HG03103 (cell line): ENCODE data around the gene ZNF592.

Experiments
- ATAC-seq: cut with Tn5 transposase; IDR thresholded peaks from one replicate; pipeline ENCODE4 v1.9.1; 2021; ENCODE audit warnings: low read depth; ENCODE audit not compliant: unreplicated experiment

ZNF592 gene

DNA sequence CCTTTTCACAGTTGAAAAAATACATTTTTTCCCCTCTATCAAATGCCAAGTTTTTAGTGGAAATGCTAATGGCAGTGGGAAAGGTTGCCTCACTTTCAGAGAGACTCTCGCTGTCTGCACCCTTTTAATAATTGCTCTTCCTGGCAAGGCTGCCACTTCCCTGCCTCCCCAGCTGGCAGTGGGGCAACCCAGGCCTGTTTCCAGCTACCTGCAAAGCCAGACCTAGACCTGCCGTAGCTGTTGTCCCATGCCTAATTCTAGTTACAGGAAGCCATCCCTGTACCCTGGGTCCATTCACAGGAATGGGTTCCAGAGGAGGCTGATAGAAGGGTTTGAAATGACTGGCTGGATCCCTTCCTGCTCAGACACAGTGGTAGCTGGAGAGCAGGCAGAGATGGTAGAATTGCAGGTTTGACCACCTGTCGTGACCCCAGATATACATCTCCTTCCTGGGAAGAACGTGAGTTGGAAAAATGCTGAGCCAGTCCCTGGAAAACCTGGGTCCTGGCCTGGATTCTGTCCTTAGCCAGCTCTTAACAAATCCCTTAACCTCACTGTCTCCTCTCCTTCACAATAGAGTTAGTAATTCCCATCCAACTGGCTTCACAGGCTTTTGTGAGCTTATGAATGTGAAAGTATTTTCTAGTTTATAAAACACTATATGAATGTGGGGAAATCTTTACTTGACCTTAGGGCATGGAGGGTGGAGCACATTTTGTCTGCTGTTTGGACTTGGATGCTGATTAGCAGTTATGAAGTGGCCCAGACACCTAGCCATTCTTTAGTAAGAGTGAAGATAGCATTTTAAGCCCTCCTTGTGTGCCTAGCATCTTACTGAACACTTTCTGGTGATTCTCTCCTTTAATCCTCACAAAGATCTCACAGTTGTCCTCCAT is 55.9 kb downstream of the ZNF592 start:
- no peak for ATAC-seq

GRCh38 chr15:84805221-84805620 is 56.8 kb downstream of the ZNF592 start:
- no peak for ATAC-seq

DNA sequence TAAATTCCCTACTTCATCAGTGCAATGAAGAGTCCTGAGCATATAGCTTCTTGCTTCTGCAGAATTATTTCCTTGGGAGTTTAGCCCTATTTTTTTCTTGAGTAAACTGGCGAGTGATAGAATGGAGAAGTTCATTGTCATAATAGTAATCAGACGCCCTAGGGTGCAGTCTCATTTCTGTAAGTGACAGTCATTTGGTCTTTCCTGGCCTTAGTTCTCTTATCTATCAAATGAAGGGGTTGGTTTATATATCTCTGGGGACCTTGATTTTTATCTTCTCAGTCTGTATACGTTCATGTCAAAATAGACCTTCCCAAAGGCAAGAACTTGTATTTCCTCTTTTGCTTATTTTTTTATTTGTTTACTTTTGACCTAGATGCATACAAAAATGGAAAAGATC is 58.8 kb downstream of the ZNF592 start:
- no peak for ATAC-seq

- ATAC-seq = no peak
These were observed 61.9 kb downstream of the ZNF592 start for GRCh38 chr15:84810073-84810840.

- no peak for ATAC-seq
These were observed 62.8 kb downstream of the ZNF592 start for GRCh38 chr15:84811151-84811550.

DNA sequence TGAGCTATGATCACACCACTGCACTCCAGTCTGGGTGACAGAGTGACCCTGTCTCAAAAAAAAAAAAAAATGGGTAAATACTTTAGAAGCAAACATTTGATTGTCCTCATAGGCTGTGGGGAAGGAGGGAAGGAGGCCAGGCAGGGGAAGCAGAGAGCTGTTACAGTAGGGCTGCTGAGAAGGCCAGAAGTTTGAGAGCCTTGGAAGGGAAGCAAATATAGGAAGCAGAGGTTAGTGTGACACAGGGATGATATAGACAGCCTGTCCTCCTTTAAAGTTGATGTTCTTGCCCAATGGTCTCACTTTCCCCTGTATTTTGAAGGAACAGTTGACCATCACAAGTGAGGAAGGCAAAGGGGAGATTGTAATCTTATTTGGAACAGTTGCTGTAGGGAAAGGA is 63.4 kb downstream of the ZNF592 start:
- ATAC-seq = no peak

GRCh38 chr15:84812842-84813241 is 64.5 kb downstream of the ZNF592 start:
- ATAC-seq = no peak

GRCh38 chr15:84813435-84813834 is 65.0 kb downstream of the ZNF592 start:
- no peak for ATAC-seq

DNA sequence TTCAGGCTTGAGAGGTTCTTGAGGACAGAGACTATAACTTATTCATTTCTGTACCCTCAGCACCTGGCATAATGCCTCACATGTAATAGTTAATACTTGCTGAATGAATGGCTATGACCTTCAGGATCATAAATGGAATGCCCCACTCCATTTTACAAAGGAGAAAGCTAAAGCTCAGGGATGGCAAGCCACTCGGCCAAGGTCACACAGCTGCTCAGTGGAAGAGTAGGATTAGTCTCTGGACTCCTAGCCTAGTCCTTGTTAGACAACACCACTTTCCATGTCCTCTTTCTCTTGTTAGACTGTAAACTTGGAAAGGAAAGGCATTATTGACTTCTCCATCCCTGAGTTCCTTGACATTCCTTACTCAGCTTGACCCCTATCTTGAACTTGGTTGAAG is 65.5 kb downstream of the ZNF592 start:
- no peak for ATAC-seq

DNA sequence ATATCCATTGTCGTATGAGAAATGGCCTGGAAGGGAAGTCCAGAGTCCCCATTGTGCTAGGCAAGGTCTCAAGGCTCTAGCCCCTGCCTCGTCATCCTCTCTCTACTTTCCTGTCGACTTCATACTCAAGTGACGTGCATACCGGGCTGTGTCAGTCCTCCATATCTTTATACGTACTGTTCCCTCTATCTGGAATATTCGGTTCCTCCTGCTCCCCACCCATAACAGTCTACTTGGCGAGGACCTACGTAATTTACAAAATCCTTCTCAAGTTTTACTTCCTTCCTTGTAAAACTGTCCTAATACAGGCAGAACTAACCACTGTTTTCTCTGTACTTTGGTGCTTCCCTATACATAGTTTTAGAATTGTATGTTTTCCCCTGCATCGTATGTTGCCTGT is 66.5 kb downstream of the ZNF592 start:
- ATAC-seq = no peak

DNA sequence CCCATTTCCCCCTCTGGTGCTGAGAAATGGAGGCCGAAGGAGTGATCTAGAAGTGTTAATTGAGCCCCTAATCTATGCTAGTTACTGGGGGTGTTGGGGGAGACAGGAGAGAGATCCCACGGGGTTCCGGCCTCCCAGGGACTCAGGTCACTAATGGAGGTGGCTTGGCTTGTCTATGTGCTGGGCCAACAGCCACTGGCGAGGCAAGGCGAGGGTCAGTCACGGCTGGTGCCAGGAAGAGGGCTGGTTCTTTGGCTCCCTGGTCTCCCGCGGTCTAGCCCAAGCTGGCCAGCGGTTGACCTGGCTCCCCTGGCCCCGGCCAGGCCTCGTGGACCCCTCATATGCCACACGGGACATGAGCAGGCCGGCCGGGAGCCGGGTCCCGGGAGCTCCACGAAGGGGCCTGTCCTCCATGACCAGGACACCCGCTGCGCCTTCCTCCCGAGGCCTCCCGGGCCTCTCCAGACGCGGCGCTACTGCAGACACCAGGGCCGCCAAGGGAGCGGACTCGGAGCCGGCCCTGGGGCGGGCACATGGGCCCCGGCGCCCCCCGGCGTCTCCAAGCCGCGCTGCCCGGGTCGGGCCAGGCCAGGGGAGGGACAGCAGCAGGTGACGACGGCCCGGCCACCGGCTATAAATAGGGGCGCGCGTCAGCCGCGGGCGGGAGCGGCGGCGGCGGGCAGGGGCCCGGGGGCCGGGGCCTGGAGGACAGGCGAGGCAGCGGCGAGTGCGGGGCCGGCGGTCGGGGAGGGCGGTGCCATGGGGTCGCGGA is 68.5 kb downstream of the ZNF592 start, which contains the start of gene ALPK3:
TSS of gene ALPK3 (plus strand) at position 663 of the 772 bp plus-strand sequence. CDS start at position 760, 97 bp downstream.
- ATAC-seq = no peak

- ATAC-seq = no peak
These were observed 69.2 kb downstream of the ZNF592 start for GRCh38 chr15:84817466-84818081.

GRCh38 chr15:84818261-84819131 is 70.1 kb downstream of the ZNF592 start:
- no peak for ATAC-seq

DNA sequence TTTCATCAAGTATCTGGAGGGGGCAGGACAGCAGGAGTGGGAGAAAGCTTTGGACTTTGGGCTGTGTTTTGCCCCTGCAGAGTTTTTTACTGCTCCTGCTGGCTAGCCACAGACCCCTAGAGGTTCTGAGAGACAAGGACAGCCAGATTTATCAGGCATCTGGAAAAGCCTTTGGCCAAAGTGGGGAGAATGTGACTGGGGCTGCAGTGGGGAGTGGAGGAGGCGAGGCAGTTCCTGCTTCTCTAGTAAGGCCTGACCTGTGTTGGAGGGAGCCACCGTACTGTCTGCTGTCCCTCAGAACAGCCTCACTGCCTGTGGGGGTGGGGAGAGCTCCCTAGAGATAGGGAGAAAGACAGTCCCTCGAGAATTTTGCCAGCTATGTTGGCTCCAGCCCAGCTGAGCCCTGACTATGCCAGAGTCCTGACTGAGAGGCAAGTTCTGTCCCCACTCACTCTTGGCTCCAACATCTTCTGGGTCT is 70.9 kb downstream of the ZNF592 start:
- ATAC-seq = no peak

DNA sequence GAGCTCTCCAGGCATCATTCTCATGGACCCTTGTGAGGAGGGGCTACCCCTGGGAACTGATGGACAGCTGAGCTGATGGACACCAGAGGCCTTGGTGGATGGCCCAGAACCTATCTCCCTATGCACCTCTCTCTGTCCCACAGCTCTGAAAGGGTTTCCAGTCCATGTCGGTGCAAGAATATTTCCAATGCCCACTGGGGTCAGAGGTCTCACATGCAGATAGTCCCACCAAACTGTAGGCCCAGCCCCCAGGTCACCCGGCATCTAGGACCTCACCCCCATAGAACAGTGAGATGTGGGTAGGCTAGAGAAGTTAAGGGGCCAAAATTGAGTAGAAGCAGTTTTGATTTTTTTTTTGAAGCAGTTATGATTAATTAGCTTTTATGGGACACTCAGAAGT is 71.4 kb downstream of the ZNF592 start:
- ATAC-seq = no peak

DNA sequence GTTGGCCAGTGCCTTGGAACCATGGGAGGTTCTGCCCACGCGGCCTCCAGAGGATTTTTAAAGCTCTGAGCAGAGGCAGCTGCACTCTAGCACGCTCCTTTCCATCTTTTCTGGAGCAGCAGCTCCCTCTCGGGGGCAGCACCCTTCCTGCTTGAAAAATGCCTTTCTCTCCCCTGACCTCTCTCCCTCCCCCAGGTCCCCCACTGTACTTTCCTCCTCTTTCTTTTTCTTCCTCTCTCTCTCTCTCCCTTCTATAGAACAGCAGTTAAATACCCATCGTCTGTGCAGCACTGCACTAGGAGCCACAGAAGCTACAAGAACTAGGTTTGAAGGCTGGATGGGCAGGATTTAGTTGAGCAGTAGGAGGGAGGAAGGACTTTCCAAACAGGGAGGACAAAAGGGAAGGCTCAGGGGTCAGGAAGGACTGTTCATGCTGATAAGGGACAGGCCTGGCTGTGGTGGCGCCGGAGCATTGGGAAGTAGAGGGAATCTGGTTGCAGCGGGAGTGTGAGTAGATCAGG is 73.2 kb downstream of the ZNF592 start:
- no peak for ATAC-seq

DNA sequence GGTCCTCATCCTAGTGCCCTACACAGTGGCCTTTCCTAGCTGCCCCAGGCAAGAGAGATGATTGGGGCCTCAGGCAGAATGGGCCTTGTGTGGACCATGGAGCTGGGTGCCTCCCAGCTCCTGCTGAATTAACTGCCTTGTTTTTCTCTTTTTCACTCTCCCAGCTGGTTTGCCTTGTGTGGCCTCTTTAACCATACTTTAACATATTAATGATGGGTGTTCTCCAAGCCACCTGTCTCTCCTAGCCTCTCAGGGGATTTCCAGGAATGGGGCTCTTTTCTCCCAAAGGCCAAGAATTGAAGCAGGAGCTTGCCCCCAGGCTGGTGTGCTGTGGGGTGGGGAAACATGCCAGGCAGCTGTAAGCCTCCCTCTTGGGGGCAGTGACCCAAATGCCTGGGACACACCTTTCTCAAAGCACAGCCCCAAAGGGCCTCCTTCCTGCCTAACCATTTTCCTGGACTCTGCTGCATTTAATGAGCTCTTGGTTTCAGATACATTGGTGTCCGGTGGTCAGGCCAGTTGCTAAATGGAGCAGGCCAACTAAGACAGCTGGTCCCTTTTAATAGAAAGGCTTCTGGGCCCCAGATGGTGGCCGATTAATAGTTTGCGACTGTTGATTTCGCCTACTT is 74.4 kb downstream of the ZNF592 start:
- ATAC-seq = no peak

DNA sequence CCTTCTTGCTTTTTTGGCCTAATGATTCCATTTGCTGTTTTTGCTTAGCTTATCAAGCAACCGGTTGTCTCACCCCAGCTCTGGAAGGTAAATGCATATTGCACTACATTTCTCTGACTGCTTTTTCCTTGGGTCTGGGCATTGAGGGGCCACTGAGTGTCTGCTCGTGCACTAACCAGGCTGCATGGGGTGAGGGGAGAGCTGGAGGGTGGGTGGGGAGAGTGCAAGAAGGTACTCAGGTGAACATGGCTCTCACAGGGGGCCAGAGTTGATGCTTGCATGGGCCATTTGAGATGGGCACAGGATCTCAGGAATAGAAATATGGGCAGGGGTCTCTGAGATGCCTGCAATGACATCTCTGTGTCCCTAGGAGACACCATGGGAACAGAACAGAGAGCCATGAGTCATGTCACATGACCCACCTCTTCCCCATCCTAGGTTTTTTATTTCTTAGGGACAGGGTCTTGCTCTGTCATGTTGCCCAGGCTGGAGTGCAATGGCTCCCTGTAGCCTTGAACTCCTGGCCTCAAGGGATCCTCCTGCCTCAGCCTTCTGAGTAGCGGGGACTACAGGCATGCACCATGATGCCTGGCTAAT is 75.0 kb downstream of the ZNF592 start:
- ATAC-seq = no peak
